Smooth muscle cell (in vitro differentiated cells): Measurements from ENCODE around the gene AJM1. TPM values are rescaled to one million over a fixed set of nuclear protein-coding genes. Genes with fewer than 3 reads are reported as not detected.

Experiments used
- DNase-seq: peaks from one replicate; lab custom pipeline; 2025; ENCODE audit not compliant: unreplicated experiment; lab: John Stamatoyannopoulos, UW
- H2AFZ ChIP-seq: fragments of 200-600 bp; sonication (generic); 2 replicates; pipeline ENCODE4 v1.6.0; 2016; ENCODE audit warnings: antibody characterized with exemption, low read depth, mild to moderate bottlenecking
- H3F3A ChIP-seq: fragments of 200-600 bp; sonication (generic); 2 replicates; pipeline ENCODE4 v1.6.0; 2017; ENCODE audit warnings: antibody characterized with exemption, low read depth
- H3K27ac ChIP-seq: fragments of 200-600 bp; sonication (generic); 2 replicates; pipeline ENCODE4 v1.5.1; 2016; ENCODE audit warnings: low read depth, mild to moderate bottlenecking
- H3K27me3 ChIP-seq: fragments of 200-600 bp; sonication (generic); 2 replicates; pipeline ENCODE4 v1.6.1; 2016; ENCODE audit warnings: low read depth, mild to moderate bottlenecking
- H3K36me3 ChIP-seq: fragments of 200-600 bp; sonication (generic); 2 replicates; pipeline ENCODE4 v1.5.1; 2016; ENCODE audit warnings: low read depth
- H3K4me1 ChIP-seq: fragments of 200-600 bp; sonication (generic); 2 replicates; pipeline ENCODE4 v1.5.1; 2016; ENCODE audit warnings: low read depth
- H3K4me2 ChIP-seq: fragments of 200-600 bp; sonication (generic); 2 replicates; pipeline ENCODE4 v1.6.0; 2016; ENCODE audit warnings: mild to moderate bottlenecking
- H3K4me3 ChIP-seq: fragments of 200-600 bp; sonication (generic); 2 replicates; pipeline ENCODE4 v1.5.1; 2016; ENCODE audit warnings: mild to moderate bottlenecking
- H3K79me2 ChIP-seq: fragments of 200-600 bp; sonication (generic); 2 replicates; pipeline ENCODE4 v1.6.0; 2016; ENCODE audit warnings: low read depth, mild to moderate bottlenecking
- H3K9ac ChIP-seq: fragments of 200-600 bp; sonication (generic); 2 replicates; pipeline ENCODE4 v1.6.0; 2016; ENCODE audit warnings: low read depth
- H3K9me3 ChIP-seq: fragments of 200-600 bp; sonication (generic); replicated peaks from 2 replicates; pipeline ENCODE4 v1.5.1; 2016; ENCODE audit warnings: low read depth
- H4K20me1 ChIP-seq: fragments of 200-600 bp; sonication (generic); 2 replicates; pipeline ENCODE4 v1.6.0; 2016; ENCODE audit warnings: low read depth
- WGBS: methylation state at CpG from one replicate; pipeline ENCODE4 v1.1.7; 2016; ENCODE audit warnings: low lambda C conversion rate; 5-methylcytosine and 5-hydroxymethylcytosine counted together
- polyA plus RNA-seq: library from polyadenylated mRNA; unstranded; fragments of >200 nt; fragmentation: Nextera tagmentation; extraction: Ambion mirVana; gene quantifications from 2 replicates; pipeline ENCODE4 v1.2.1, GENCODE V29; 2016
- total RNA-seq: library from RNA; depleted of rRNA; stranded (reverse); fragments of >200 nt; gene quantifications from 2 replicates; pipeline ENCODE4 v1.2.3, GENCODE V29; 2014
- TF ChIP-seq, protein P1 (sequence below): fragments of 200-600 bp; sonication (generic); IDR thresholded peaks from 2 replicates; pipeline ENCODE4 v1.5.1; 2017; ENCODE audit warnings: borderline replicate concordance, mild to moderate bottlenecking, antibody characterized with exemption; ENCODE audit not compliant: insufficient read depth, poor library complexity, severe bottlenecking

The AJM1 gene
- total and polyA plus RNA-seq, 2 experiments from 2014 or later: 1.8 to 2.9 TPM

DNA sequence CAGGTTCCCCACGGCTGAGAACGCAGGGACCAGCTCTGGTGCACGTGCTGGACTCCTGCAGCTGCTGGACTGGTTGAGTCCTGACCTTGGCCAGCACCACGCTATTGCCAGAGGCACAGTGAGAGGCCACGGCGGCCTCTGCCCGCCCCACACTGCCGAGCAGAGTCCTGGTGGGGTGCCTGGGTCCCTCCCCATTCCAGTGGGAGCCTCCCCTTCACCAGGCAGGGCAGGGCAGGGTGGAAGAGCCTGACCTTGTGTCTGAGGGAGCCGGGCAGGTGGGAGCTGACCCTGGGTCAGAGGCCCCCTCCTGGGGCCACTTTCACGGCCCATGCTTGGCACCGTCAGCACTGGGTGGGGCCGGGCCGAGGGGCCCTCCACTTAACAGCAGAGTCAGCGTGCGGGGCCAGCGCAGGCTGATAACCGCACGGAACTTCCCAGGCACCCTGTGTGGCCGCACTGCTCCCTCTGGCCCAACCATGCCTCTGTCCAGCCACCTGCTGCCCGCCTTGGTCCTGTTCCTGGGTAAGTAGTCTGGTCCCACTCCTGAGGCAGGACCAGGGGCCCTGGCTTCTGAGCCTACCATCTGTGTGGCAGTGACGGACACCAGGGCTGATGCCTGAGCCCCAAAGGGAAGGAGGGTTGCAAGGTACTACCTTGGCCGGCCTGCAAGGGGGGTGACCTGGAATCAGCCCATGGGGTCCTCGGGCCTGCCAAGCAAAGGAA is 9.8 kb downstream of the AJM1 start, which contains the start of gene MAMDC4:
Gene MAMDC4, plus strand, starts transcription at position 406 of the 723 bp plus-strand sequence. Its CDS starts 71 bp downstream, at position 477.
- WGBS: 98% methylated on average over 20 of the region's 23 CpGs
- no peaks in the 10 kb centered on the region for H3F3A ChIP-seq
- no peak within 1 kb of the TSS for H2AFZ ChIP-seq

DNA sequence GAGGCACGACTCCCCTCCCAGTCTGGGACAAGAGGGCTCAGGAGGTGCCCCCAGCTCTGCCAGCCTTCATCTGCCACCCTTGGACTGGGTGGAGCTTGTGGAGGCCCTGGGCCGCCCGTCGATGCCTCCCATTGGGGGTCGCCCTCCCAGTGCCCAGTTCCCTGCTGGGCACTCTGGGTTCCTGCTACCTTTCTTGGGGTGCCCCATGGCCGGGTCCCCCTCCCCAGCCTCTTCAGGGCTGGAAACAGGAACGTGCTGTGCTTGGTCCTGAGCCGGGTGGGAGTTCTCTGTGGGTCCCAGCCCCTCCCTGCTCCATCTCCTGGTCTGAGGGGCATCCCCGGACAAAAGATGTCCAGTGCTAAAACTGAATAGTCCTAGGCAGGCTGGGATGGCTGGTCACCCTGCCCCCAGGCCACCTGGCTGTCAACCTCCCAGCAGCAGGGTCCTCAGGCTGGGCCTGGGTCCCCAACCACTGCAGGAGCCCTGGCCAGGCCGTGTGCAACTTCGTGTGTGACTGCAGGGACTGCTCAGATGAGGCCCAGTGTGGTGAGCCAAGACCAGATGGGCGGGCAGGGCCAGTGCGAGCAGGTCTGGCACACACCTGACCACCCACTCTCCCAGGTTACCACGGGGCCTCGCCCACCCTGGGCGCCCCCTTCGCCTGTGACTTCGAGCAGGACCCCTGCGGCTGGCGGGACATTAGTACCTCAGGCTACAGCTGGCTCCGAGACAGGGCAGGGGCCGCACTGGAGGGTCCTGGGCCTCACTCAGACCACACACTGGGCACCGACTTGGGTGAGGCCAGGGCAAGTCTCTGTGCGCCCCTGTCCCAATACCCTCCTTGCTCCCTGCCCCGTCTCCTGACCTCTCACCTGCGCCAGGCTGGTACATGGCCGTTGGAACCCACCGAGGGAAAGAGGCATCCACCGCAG is 10.7 kb downstream of the AJM1 start:
- peaks cover 8% of the 10 kb centered on the region for H3K4me1 ChIP-seq
- H3K79me2 ChIP-seq: peaks cover 14% of the 10 kb centered on the region
- H3K27me3 ChIP-seq: no peaks in the 10 kb centered on the region
- no peak overlapping the region for H3K4me2 ChIP-seq
- peaks cover 20% of the 10 kb centered on the region for H4K20me1 ChIP-seq
- no peak overlapping the region for H2AFZ ChIP-seq
- H3K27ac ChIP-seq: no peak overlapping the region
- no peaks in the 10 kb centered on the region for H3F3A ChIP-seq
- no peak overlapping the region for H3K9ac ChIP-seq
- no peaks in the 10 kb centered on the region for H3K9me3 ChIP-seq
- WGBS: 96% methylated on average over 25 of the region's 29 CpGs
- no peaks in the 10 kb centered on the region for H3K36me3 ChIP-seq
- no peak for DNase-seq
- TF ChIP-seq, protein P1, sequence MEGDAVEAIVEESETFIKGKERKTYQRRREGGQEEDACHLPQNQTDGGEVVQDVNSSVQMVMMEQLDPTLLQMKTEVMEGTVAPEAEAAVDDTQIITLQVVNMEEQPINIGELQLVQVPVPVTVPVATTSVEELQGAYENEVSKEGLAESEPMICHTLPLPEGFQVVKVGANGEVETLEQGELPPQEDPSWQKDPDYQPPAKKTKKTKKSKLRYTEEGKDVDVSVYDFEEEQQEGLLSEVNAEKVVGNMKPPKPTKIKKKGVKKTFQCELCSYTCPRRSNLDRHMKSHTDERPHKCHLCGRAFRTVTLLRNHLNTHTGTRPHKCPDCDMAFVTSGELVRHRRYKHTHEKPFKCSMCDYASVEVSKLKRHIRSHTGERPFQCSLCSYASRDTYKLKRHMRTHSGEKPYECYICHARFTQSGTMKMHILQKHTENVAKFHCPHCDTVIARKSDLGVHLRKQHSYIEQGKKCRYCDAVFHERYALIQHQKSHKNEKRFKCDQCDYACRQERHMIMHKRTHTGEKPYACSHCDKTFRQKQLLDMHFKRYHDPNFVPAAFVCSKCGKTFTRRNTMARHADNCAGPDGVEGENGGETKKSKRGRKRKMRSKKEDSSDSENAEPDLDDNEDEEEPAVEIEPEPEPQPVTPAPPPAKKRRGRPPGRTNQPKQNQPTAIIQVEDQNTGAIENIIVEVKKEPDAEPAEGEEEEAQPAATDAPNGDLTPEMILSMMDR: no peak
- no peak overlapping the region for H3K4me3 ChIP-seq

More for the DNA sequence above, 9.8 kb downstream of the AJM1 start, which contains the start of gene MAMDC4:
- Histone ChIP-seq H3K27ac (no peak within 1 kb of the TSS), H3K27me3 (no peaks in the 10 kb centered on the region), H3K36me3 (no peaks in the 10 kb centered on the region), H3K4me2 (no peak within 1 kb of the TSS), H3K9ac (no peak within 1 kb of the TSS), H3K79me2 (peaks cover 14% of the 10 kb centered on the region), H3K4me1 (peaks cover 9% of the 10 kb centered on the region), H3K4me3 (no peak within 1 kb of the TSS), H4K20me1 (peaks cover 13% of the 10 kb centered on the region), H3K9me3 (no peaks in the 10 kb centered on the region)
- DNase-seq: no peak
- TF ChIP-seq, protein P1: no peak

DNA sequence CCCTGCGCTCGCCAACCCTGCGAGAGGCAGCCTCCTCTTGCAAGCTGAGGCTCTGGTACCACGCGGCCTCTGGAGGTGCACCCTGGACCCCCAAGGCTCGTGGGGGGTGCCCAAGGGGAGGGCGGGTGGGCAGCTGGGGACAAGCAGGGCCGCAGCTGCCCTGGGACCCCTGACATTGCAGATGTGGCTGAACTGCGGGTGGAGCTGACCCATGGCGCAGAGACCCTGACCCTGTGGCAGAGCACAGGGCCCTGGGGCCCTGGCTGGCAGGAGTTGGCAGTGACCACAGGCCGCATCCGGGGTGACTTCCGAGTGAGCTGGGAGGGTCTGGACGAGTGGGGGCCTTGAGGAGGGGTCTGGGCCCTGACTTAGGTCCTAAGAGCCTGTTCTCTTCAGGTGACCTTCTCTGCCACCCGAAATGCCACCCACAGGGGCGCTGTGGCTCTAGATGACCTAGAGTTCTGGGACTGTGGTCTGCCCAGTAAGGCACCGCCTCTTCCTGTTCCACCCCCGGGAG is 11.4 kb downstream of the AJM1 start:
- no peak overlapping the region for H3K4me3 ChIP-seq

More for the DNA sequence above, 11.4 kb downstream of the AJM1 start:
- no peaks in the 10 kb centered on the region for H3F3A ChIP-seq
- H2AFZ ChIP-seq: no peak overlapping the region
- WGBS: 96% methylated on average over 16 of the region's 18 CpGs
- peaks cover 20% of the 10 kb centered on the region for H4K20me1 ChIP-seq
- peaks cover 8% of the 10 kb centered on the region for H3K4me1 ChIP-seq
- TF ChIP-seq, protein P1: no peak
- no peaks in the 10 kb centered on the region for H3K27me3 ChIP-seq
- DNase-seq: no peak
- H3K36me3 ChIP-seq: no peaks in the 10 kb centered on the region
- H3K27ac ChIP-seq: no peak overlapping the region
- no peak overlapping the region for H3K4me2 ChIP-seq
- no peak overlapping the region for H3K9ac ChIP-seq
- peaks cover 14% of the 10 kb centered on the region for H3K79me2 ChIP-seq
- no peaks in the 10 kb centered on the region for H3K9me3 ChIP-seq
